Upper lobe of left lung (tissue), 6 donors: ENCODE data around the gene ECEL1. TPM values are rescaled to one million over a fixed set of nuclear protein-coding genes. Genes with fewer than 3 reads are reported as not detected.

ENCODE experiments used
- ATAC-seq, 2 donors: fragments of 200-7000 bp; cut with Tn5 transposase; one replicate each; pipeline ENCODE4 v1.9.1; 2022; ENCODE audit warnings: mild to moderate bottlenecking in 2 of 2, moderate library complexity in 2 of 2; ENCODE audit not compliant: low FRiP score in 2 of 2
- DNase-seq, 2 donors: peaks; one replicate each; pipeline ENCODE4 v3.0.0-alpha.2; 2019 to 2020
- H3K27ac ChIP-seq, 4 donors: fragments of 200-600 bp; sonication (generic); one replicate each; pipeline ENCODE4 v1.5.1; 2016 to 2019
- H3K27me3 ChIP-seq, 4 donors: fragments of 200-600 bp; sonication (generic); one replicate each; pipeline ENCODE4 v1.5.1; 2017 to 2019
- H3K36me3 ChIP-seq, 4 donors: fragments of 200-600 bp; sonication (generic); one replicate each; pipeline ENCODE4 v1.5.1; 2016 to 2019
- H3K4me1 ChIP-seq, 4 donors: fragments of 200-600 bp; sonication (generic); one replicate each; pipeline ENCODE4 v1.5.1; 2018 to 2019
- H3K4me3 ChIP-seq, 4 donors: fragments of 200-600 bp; sonication (generic); one replicate each; pipeline ENCODE4 v1.5.1; 2017 to 2019; ENCODE audit warnings: mild to moderate bottlenecking in 2 of 4, moderate library complexity in 1 of 4
- H3K9me3 ChIP-seq, 4 donors: fragments of 200-600 bp; sonication (generic); one replicate each; pipeline ENCODE4 v1.5.1; 2018 to 2019
- EP300 ChIP-seq, 4 donors: sonication (generic); formaldehyde crosslinking; IDR thresholded peaks; one replicate each; pipeline ENCODE4 v1.5.1; 2017; ENCODE audit warnings: antibody characterized with exemption in 4 of 4, control low read depth in 2 of 4
- POLR2A ChIP-seq, 4 donors: fragments of 450-650 bp; IDR thresholded peaks; one replicate each; pipeline ENCODE4 v1.5.1; 2016 to 2017; ENCODE audit warnings: antibody characterized with exemption in 4 of 4, mild to moderate bottlenecking in 2 of 4
- POLR2AphosphoS5 ChIP-seq, 2 donors: sonication (generic); formaldehyde crosslinking; IDR thresholded peaks; one replicate each; pipeline ENCODE4 v1.5.1; 2017; ENCODE audit warnings: antibody characterized with exemption in 2 of 2
- WGBS, 2 donors: methylation state at CpG; one replicate each; pipeline ENCODE4 v1.1.5; 2017 to 2018; 5-methylcytosine and 5-hydroxymethylcytosine counted together
- total RNA-seq, 6 donors: library from RNA; depleted of rRNA in 4 of 6; stranded (reverse); fragments of >200 nt in 4 of 6; gene quantifications; one replicate each; pipeline versions ENCODE4 v1.1.0 to v1.2.1, GENCODE V29; 2016 to 2021
- TF ChIP-seq, protein P1 (sequence below), 6 experiments: fragments of 450-650 bp in 4 of 6; fragments of 200-600 bp in 2 of 6; sonication (generic) in 2 of 6; IDR thresholded peaks; one replicate each; pipeline ENCODE4 v1.5.1; 2016 to 2019; ENCODE audit warnings: antibody characterized with exemption in 6 of 6
- donor health status: DM: no; HTN: no; CAD: no; lungs with moderate emphysema.
- donor health status: DM: no; HTN: yes; CAD: no; lungs with severe emphysema.

Gene ECEL1, protein sequence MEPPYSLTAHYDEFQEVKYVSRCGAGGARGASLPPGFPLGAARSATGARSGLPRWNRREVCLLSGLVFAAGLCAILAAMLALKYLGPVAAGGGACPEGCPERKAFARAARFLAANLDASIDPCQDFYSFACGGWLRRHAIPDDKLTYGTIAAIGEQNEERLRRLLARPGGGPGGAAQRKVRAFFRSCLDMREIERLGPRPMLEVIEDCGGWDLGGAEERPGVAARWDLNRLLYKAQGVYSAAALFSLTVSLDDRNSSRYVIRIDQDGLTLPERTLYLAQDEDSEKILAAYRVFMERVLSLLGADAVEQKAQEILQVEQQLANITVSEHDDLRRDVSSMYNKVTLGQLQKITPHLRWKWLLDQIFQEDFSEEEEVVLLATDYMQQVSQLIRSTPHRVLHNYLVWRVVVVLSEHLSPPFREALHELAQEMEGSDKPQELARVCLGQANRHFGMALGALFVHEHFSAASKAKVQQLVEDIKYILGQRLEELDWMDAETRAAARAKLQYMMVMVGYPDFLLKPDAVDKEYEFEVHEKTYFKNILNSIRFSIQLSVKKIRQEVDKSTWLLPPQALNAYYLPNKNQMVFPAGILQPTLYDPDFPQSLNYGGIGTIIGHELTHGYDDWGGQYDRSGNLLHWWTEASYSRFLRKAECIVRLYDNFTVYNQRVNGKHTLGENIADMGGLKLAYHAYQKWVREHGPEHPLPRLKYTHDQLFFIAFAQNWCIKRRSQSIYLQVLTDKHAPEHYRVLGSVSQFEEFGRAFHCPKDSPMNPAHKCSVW
- total RNA-seq: under 1 TPM in 2 of 6 donors, not detected in 4; 0.14 to 0.40 TPM

DNA sequence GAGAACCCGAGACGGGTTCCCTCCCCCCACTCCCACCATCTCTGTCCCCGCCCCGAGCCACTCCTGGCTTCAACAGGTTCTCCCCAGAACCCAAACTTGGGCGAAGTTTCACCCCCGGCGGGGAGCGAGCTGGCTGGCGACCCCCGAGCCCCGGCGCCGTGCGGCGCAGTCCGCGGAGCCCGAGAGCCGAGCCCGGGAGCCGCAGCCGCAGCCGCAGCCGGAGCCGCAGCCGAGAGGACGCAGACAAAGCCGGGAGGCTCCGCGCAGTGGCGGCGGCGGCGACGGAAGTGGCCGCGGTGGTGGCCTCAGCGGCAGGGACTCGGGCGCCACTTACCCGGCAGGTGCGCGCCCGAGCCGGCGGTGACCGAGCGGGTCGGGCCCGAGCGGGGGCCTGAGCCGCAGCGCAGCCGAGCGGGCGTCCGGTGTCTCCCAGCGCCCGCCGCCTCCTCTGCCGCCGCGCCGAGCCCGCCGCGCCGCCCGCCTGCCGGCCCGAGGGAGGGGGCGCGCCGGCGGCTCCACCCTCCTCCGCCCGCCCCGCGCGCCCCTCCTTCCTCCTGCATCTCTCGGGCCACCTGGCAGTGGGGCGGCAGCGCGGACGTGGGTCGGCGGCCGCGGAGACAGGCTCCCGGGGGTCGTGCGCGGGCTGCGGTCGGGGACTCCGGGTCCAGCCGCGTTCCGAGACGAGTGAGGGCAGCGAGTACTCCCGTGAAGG, at the start of gene ECEL1:
Gene ECEL1, minus strand, starts transcription at position 450 of the 712 bp plus-strand sequence. CDS start 1,181 bp downstream, outside the sequence.
- TF ChIP-seq POLR2AphosphoS5 (IDR thresholded peaks at IDR 0.05) (no peak), EP300 (IDR thresholded peaks at IDR 0.05) (no peak), POLR2A (IDR thresholded peaks at IDR 0.05) (no peak)
- TF ChIP-seq, protein P1, sequence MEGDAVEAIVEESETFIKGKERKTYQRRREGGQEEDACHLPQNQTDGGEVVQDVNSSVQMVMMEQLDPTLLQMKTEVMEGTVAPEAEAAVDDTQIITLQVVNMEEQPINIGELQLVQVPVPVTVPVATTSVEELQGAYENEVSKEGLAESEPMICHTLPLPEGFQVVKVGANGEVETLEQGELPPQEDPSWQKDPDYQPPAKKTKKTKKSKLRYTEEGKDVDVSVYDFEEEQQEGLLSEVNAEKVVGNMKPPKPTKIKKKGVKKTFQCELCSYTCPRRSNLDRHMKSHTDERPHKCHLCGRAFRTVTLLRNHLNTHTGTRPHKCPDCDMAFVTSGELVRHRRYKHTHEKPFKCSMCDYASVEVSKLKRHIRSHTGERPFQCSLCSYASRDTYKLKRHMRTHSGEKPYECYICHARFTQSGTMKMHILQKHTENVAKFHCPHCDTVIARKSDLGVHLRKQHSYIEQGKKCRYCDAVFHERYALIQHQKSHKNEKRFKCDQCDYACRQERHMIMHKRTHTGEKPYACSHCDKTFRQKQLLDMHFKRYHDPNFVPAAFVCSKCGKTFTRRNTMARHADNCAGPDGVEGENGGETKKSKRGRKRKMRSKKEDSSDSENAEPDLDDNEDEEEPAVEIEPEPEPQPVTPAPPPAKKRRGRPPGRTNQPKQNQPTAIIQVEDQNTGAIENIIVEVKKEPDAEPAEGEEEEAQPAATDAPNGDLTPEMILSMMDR (IDR thresholded peaks at IDR 0.05): no peak
- DNase-seq (peak in 1 of 2 donors; percentile 85), ATAC-seq (no peak)
- peak within 1 kb of the TSS in 3 of 4 donors; percentile 13 to 25 (median 18) for H3K4me3 ChIP-seq
- no peaks in the 10 kb centered on the region for H3K36me3 ChIP-seq
- H3K27ac ChIP-seq: no peak within 1 kb of the TSS
- no peaks in the 10 kb centered on the region for H3K9me3 ChIP-seq
- peaks cover 7 to 32% (median 14%) of the 10 kb centered on the region in 4 donors for H3K4me1 ChIP-seq
- 0 to 8% methylated on average over 3 to 51 of the region's 102 CpGs for WGBS, 2 donors
- H3K27me3 ChIP-seq: peaks cover 0 to 57% (median 26%) of the 10 kb centered on the region in 4 donors

DNA sequence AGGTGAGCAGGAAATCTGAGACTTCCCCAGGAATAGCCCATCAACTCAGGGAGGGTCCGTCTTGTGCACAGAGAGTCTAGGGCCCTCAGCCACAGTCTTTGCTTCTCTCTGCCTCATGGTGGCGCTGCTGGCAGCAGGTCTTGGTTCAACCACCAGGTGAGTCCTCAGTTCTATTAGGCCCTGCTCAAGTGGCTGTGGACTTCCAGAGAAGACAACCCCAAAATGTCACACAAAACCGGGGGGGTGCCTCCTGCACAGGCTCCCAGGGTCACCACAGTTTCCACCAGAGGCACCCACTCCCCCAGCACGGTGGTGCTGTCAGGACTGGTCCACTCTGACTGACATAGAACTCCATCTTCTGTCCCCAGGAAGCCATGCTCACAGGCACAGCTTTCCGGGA, 49.4 kb upstream of the ECEL1 start:
- DNase-seq (peak in 1 of 2 donors; percentile 49), ATAC-seq (no peak)
- TF ChIP-seq POLR2A (IDR thresholded peaks at IDR 0.05): no peak
- no peak for TF ChIP-seq POLR2AphosphoS5 (IDR thresholded peaks at IDR 0.05)
- TF ChIP-seq, protein P1 (IDR thresholded peaks at IDR 0.05): peak in 3 of 6 experiments; percentile 25 to 59 (median 37)
- Histone ChIP-seq H3K9me3 (peaks cover 0 to 7% (median 3%) of the 10 kb centered on the region in 4 donors), H3K4me3 (no peak overlapping the region), H3K27me3 (no peaks in the 10 kb centered on the region), H3K27ac (no peak overlapping the region), H3K4me1 (peaks cover 0 to 4% (median 0%) of the 10 kb centered on the region in 4 donors), H3K36me3 (no peaks in the 10 kb centered on the region)
- 55 to 59% methylated on average over 5 of the region's 5 CpGs for WGBS, 2 donors

DNA sequence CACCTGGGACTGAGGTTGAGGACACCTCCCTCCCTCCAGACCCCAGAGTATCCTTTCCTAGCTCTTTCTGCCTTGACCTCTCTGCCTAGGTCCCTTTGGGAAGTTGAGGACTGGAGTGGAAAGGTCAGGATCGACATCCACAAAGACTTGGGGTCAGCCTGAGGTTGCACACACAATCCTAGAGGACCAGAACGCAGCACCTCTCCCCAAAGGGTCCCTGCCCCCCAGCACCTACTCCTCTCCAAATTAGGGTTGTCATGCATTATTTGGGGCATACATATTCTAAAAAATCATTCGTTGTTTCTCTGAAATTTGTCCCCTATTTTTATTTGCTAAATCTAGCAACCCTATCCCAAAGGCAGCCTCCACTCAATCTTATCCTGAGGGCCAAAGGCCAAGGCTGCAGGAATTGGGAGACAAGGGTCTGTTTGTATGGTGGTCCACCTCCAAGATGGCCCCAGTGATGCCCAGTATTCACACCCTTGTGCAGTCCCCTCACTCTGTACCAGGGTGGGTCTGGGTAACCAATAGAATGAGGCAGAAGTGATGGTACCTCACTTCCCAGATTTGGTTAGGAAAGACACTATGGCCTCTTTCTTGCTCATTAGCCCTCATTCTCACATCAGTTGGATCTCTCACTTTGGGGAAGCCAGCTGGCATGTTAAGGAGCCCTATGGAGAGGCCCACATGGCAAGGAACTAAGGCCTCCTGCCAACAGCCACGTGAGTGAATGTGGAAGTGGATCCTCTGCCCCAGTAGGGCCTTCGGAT, 48.3 kb upstream of the ECEL1 start:
- Histone ChIP-seq H3K4me3 (no peak overlapping the region), H3K27ac (no peak overlapping the region), H3K9me3 (peaks cover 0 to 7% (median 3%) of the 10 kb centered on the region in 4 donors), H3K36me3 (no peaks in the 10 kb centered on the region), H3K27me3 (no peaks in the 10 kb centered on the region), H3K4me1 (no peaks in the 10 kb centered on the region)
- no peak for ATAC-seq
- TF ChIP-seq POLR2AphosphoS5 (IDR thresholded peaks at IDR 0.05) (no peak), EP300 (IDR thresholded peaks at IDR 0.05) (no peak), POLR2A (IDR thresholded peaks at IDR 0.05) (no peak)
- TF ChIP-seq, protein P1 (IDR thresholded peaks at IDR 0.05): no peak
- 81 to 83% methylated on average over 5 of the region's 5 CpGs for WGBS, 2 donors
- peak in 1 of 2 donors; percentile 15 for DNase-seq

DNA sequence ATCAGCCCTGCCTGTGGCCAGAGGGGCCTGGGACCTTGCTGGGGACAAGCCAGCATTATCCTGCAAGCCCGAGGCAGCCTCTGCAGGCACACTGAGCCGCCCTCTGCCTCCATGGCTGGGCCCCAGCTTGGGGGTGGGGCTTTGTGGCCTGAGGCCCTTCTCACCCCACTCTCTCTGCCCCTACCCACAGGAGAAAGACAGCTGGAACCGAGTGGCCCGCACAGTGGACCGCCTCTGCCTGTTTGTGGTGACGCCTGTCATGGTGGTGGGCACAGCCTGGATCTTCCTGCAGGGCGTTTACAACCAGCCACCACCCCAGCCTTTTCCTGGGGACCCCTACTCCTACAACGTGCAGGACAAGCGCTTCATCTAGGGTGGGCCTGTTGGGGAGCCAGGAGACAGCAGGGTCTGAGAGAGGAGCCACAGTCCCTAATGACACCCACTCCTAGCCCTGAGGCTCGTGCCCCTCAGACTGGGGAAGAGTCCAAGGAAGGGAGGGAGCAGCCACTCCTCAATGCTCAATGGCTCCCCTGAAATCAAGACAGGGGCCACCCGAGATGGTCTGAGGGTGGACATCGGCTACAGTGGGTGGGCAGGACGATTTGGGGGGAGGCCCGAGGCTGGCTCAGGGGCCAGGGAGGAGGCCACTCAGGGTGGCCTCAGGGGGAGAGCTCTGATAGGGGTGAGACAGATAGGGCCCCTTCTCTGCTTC, 47.5 kb upstream of the ECEL1 start:
- peak in 1 of 2 donors; percentile 71 for DNase-seq
- Histone ChIP-seq H3K4me3 (no peak overlapping the region), H3K27me3 (no peaks in the 10 kb centered on the region), H3K36me3 (no peaks in the 10 kb centered on the region), H3K9me3 (peaks cover 0 to 7% (median 3%) of the 10 kb centered on the region in 4 donors), H3K27ac (no peak overlapping the region), H3K4me1 (no peaks in the 10 kb centered on the region)
- TF ChIP-seq POLR2A (IDR thresholded peaks at IDR 0.05) (no peak), EP300 (IDR thresholded peaks at IDR 0.05) (no peak), POLR2AphosphoS5 (IDR thresholded peaks at IDR 0.05) (no peak)
- TF ChIP-seq, protein P1 (IDR thresholded peaks at IDR 0.05): no peak
- no peak for ATAC-seq
- 68 to 69% methylated on average over 4 to 14 of the region's 14 CpGs for WGBS, 2 donors
